ENCODE data around the gene BORCS8. TPM values are rescaled to one million over a fixed set of nuclear protein-coding genes. Genes with fewer than 3 reads are reported as not detected.
"Not testable (repeated sequence)": the region's sequence is repeated elsewhere in the genome, so short reads cannot be mapped to it uniquely, and the experiment has no call there.

Gene BORCS8
- total RNA-seq, 1 donor from 2014 or later, result 4.9 TPM

- DNase-seq, result not testable (repeated sequence)
These were observed 43.4 kb downstream of the BORCS8 start for GRCh38 chr19:19148504-19148903.

GRCh38 chr19:19147344-19147743 is 44.6 kb downstream of the BORCS8 start:
- no peak for DNase-seq

- DNase-seq, result no peak
These were observed 45.1 kb downstream of the BORCS8 start for GRCh38 chr19:19146865-19147264.

GRCh38 chr19:19145684-19146608 is 46.0 kb downstream of the BORCS8 start:
- DNase-seq, result peak; percentile 53

- no peak for DNase-seq
These were observed 46.7 kb downstream of the BORCS8 start for GRCh38 chr19:19145281-19145680.

GRCh38 chr19:19142347-19142746 is 49.6 kb downstream of the BORCS8 start:
- DNase-seq, result no peak

- DNase-seq, result no peak
These were observed 51.5 kb downstream of the BORCS8 start for GRCh38 chr19:19140476-19140875.

- DNase-seq, result no peak
These were observed 52.1 kb downstream of the BORCS8 start for GRCh38 chr19:19139876-19140229.

- DNase-seq, result peak; percentile 97
These were observed 53.6 kb downstream of the BORCS8 start, which contains the start of gene TMEM161A for GRCh38 chr19:19138109-19138981. Gene TMEM161A, minus strand, starts transcription at chr19:19138478. Its CDS starts 50 bp downstream, at chr19:19138428.

GRCh38 chr19:19137556-19138108 is 54.3 kb downstream of the BORCS8 start:
- no peak for DNase-seq

GRCh38 chr19:19135713-19136112 is 56.2 kb downstream of the BORCS8 start:
- not testable (repeated sequence) for DNase-seq

GRCh38 chr19:19134687-19135158 is 57.2 kb downstream of the BORCS8 start:
- no peak for DNase-seq

- no peak for DNase-seq
These were observed 58.0 kb downstream of the BORCS8 start for GRCh38 chr19:19133985-19134384.

- DNase-seq, result no peak
These were observed 59.0 kb downstream of the BORCS8 start for GRCh38 chr19:19132912-19133311.

- no peak for DNase-seq
These were observed 60.0 kb downstream of the BORCS8 start for GRCh38 chr19:19131989-19132388.

Small RNA genes within 50 kb of the gene (small RNA-seq; reads per million reads assigned to genes)
- not detected for gene RNU6-1028P (ENCODE audit: low replicate concordance)

Other genes starting within 250 kb of the BORCS8 start
- gene SUGP2, start 158.6 kb downstream of the BORCS8 start, total RNA-seq, result 33.5 TPM
- gene ARMC6, start 158.5 kb downstream of the BORCS8 start, total RNA-seq, result 15.5 TPM
- 6.7 TPM for gene SLC25A42, start 128.2 kb downstream of the BORCS8 start, total RNA-seq
- gene TMEM161A, start 53.7 kb downstream of the BORCS8 start, total RNA-seq, result 9.7 TPM
- gene MEF2B, start 21.9 kb downstream of the BORCS8 start, total RNA-seq, result 0.49 TPM
- 34.1 TPM for gene RFXANK, start 106 bp upstream of the BORCS8 start, total RNA-seq
- 6.7 TPM for gene NR2C2AP, start 11.3 kb upstream of the BORCS8 start, total RNA-seq
- gene NCAN, start 19.8 kb upstream of the BORCS8 start, total RNA-seq, result 0.49 TPM
- gene TM6SF2, start 81.1 kb upstream of the BORCS8 start, total RNA-seq, result 0.39 TPM
- 26.6 TPM for gene SUGP1, start 128.4 kb upstream of the BORCS8 start, total RNA-seq
- gene MAU2, start 128.7 kb upstream of the BORCS8 start, total RNA-seq, result 39.3 TPM
- 24.3 TPM for gene GATAD2A, start 213.5 kb upstream of the BORCS8 start, total RNA-seq